Breast epithelium (tissue), 3 donors: Measurements from ENCODE around the gene FAM200A.

ENCODE experiments used
- POLR2A ChIP-seq: fragments of 450-650 bp; IDR thresholded peaks from one replicate; pipeline ENCODE4 v1.6.1; 2016; ENCODE audit warnings: antibody characterized with exemption, mild to moderate bottlenecking, moderate library complexity
- TF ChIP-seq, protein P1 (sequence below), 3 donors: fragments of 450-650 bp; IDR thresholded peaks; one replicate each; pipeline ENCODE4 v1.5.1; 2016 to 2017; ENCODE audit warnings: antibody characterized with exemption in 3 of 3, mild to moderate bottlenecking in 3 of 3, moderate library complexity in 3 of 3

DNA sequence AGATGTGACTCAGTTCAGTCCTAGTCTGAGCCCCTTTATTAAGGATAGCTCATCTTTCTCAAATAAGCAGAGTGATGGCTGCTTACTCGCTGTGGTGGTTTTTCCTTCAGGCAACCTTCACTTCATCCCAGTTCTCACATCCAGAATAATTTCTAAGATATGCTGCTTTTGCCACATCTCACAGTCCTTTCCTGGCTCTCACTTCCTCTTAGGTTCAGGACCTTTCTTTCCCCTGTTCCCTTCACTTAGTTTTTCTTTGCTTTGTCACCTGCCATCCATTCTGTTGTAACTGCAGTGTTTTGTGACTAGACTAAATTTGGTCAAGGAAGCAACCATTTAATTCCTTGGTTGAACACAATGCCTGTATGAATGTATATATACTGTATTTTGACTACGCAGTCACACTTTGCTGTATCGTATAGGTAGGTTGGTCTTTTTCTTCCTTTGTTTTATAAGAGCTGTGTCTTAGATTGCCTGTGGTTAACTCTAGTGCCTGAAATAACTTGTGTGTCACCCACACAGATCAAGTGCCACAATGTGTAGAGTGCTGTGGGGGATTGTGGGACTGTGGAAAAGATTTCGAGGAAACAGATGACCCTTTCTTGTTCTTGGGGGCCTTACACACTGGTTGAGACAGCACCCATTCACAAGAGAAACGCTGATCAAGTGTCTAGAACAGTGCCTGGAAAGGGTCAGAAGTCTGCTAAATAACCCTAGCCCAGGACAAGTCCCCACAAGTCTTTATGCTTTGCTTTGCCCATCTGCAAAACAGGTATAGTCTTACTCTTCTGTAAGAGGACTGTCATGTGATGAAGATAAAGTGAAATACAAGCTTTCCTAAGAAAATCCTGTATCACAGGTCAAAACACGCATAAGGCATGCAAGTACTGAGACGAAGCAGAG, 9.2 kb upstream of the FAM200A start:
- TF ChIP-seq, protein P1, sequence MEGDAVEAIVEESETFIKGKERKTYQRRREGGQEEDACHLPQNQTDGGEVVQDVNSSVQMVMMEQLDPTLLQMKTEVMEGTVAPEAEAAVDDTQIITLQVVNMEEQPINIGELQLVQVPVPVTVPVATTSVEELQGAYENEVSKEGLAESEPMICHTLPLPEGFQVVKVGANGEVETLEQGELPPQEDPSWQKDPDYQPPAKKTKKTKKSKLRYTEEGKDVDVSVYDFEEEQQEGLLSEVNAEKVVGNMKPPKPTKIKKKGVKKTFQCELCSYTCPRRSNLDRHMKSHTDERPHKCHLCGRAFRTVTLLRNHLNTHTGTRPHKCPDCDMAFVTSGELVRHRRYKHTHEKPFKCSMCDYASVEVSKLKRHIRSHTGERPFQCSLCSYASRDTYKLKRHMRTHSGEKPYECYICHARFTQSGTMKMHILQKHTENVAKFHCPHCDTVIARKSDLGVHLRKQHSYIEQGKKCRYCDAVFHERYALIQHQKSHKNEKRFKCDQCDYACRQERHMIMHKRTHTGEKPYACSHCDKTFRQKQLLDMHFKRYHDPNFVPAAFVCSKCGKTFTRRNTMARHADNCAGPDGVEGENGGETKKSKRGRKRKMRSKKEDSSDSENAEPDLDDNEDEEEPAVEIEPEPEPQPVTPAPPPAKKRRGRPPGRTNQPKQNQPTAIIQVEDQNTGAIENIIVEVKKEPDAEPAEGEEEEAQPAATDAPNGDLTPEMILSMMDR (IDR thresholded peaks at IDR 0.05): no peak
- TF ChIP-seq POLR2A: no peak
